Stimulated activated CD8-positive, alpha-beta memory T cell treated with anti-CD3 and anti-CD28 coated beads, Interleukin-7, amount 100 ng/mL, for 24 hours (primary cell): ENCODE data around the gene ROCK1.
"Not testable (repeated sequence)": the region's sequence is repeated elsewhere in the genome, so short reads cannot be mapped to it uniquely, and the experiment has no call there.

ENCODE experiments used
- DNase-seq: peaks from one replicate; pipeline ENCODE4 v3.0.0-alpha.2; 2020; ENCODE audit warnings: low read depth

Gene ROCK1

GRCh38 chr18:21052385-21052784, 59.2 kb downstream of the ROCK1 start:
- DNase-seq = no peak

GRCh38 chr18:21051620-21052019, 60.0 kb downstream of the ROCK1 start:
- no peak for DNase-seq

GRCh38 chr18:21049306-21049705, 62.3 kb downstream of the ROCK1 start:
- no peak for DNase-seq

GRCh38 chr18:21047126-21047525, 64.5 kb downstream of the ROCK1 start:
- no peak for DNase-seq

GRCh38 chr18:21040466-21040865, 71.1 kb downstream of the ROCK1 start:
- no peak for DNase-seq

- DNase-seq = no peak
These were observed 73.4 kb downstream of the ROCK1 start for GRCh38 chr18:21038201-21038600.

- no peak for DNase-seq
These were observed 79.8 kb downstream of the ROCK1 start for GRCh38 chr18:21031845-21032244.

- not testable (repeated sequence) for DNase-seq
These were observed 93.4 kb downstream of the ROCK1 start for GRCh38 chr18:21018257-21018656.

GRCh38 chr18:21012308-21012707, 99.3 kb downstream of the ROCK1 start:
- DNase-seq = no peak

GRCh38 chr18:21004726-21005125, 106.9 kb downstream of the ROCK1 start:
- no peak for DNase-seq

GRCh38 chr18:21000667-21001066, 110.9 kb downstream of the ROCK1 start:
- no peak for DNase-seq

- DNase-seq = no peak
These were observed 114.2 kb downstream of the ROCK1 start for GRCh38 chr18:20997371-20997770.

- no peak for DNase-seq
These were observed 115.2 kb downstream of the ROCK1 start for GRCh38 chr18:20996418-20996817.

- no peak for DNase-seq
These were observed 122.9 kb downstream of the ROCK1 start for GRCh38 chr18:20988726-20989125.

GRCh38 chr18:20975077-20975476, 136.5 kb downstream of the ROCK1 start:
- no peak for DNase-seq

- DNase-seq = no peak
These were observed 139.7 kb downstream of the ROCK1 start for GRCh38 chr18:20971886-20972267.

- no peak for DNase-seq
These were observed 144.8 kb downstream of the ROCK1 start for GRCh38 chr18:20966795-20967194.

GRCh38 chr18:20963027-20963426, 148.6 kb downstream of the ROCK1 start:
- no peak for DNase-seq

GRCh38 chr18:20960735-20961134, 150.9 kb downstream of the ROCK1 start:
- no peak for DNase-seq

- not testable (repeated sequence) for DNase-seq
These were observed 160.8 kb downstream of the ROCK1 start for GRCh38 chr18:20950827-20951226.
